ENCODE measurements around the gene EYA3. TPM values are rescaled to one million over a fixed set of nuclear protein-coding genes. Genes with fewer than 3 reads are reported as not detected.

EYA3 gene
- total RNA-seq, 2 donors from 2014 or later: 16.7 to 19.4 TPM

DNA sequence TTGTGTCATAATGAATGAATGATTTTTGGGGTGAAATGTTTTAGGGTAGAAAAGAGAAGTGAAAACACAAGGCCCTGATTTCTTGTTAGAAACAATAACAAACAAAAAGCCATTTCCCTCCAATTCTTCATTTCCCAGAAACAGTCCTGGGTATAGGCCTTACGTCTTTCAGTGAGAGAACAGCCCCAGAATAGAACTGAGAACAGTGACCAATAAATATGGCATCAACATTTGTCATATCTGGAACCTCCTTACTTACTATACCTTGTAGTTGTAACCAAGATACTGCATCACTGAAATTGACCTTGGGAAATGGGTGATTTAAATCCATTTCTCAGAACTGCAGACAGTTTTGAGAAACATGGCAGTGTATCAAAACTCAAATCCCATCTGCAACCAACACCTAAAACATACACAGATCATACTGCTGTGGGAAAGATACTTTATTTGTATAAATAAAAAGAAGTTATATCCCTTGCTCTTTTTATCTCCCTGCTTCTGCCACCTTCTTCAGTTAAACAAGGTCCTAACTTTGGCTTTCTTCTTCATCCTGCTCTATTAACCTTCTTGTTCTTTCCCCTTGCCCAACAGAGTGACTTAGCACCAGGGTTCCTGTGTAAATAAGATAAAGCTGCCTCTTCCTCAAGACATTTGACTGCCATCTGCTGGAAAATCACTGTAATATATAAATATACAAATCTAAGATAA, 109.1 kb downstream of the EYA3 start:
- no peak overlapping the region for H3K4me3 ChIP-seq
- no peaks in the 10 kb centered on the region for H3K9me3 ChIP-seq
- WGBS: 65% methylated on average over 1 of the region's 1 CpG
- no peaks in the 10 kb centered on the region for H3K4me1 ChIP-seq (replicated peaks)
- no peak overlapping the region for H3K27ac ChIP-seq
- H3K27me3 ChIP-seq (replicated peaks; ENCODE audit: insufficient read depth): no peaks in the 10 kb centered on the region
- intact Hi-C loops (cut with DNase I): loop anchor here (5.0 kb wide), 1 partner anchor 122 kb away; no protein-coding TSS in a partner anchor
- no peaks in the 10 kb centered on the region for H3K36me3 ChIP-seq
- DNase-seq (ENCODE audit: low spot score): no peak
- TF ChIP-seq POLR2A (IDR thresholded peaks at IDR 0.05): no peak
- peak; percentile 29 for TF ChIP-seq POLR2AphosphoS5 (IDR thresholded peaks at IDR 0.05)
- TF ChIP-seq, protein P1, sequence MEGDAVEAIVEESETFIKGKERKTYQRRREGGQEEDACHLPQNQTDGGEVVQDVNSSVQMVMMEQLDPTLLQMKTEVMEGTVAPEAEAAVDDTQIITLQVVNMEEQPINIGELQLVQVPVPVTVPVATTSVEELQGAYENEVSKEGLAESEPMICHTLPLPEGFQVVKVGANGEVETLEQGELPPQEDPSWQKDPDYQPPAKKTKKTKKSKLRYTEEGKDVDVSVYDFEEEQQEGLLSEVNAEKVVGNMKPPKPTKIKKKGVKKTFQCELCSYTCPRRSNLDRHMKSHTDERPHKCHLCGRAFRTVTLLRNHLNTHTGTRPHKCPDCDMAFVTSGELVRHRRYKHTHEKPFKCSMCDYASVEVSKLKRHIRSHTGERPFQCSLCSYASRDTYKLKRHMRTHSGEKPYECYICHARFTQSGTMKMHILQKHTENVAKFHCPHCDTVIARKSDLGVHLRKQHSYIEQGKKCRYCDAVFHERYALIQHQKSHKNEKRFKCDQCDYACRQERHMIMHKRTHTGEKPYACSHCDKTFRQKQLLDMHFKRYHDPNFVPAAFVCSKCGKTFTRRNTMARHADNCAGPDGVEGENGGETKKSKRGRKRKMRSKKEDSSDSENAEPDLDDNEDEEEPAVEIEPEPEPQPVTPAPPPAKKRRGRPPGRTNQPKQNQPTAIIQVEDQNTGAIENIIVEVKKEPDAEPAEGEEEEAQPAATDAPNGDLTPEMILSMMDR (IDR thresholded peaks at IDR 0.05): peak in 3 of 4 experiments; percentile 62 to 75 (median 73)

DNA sequence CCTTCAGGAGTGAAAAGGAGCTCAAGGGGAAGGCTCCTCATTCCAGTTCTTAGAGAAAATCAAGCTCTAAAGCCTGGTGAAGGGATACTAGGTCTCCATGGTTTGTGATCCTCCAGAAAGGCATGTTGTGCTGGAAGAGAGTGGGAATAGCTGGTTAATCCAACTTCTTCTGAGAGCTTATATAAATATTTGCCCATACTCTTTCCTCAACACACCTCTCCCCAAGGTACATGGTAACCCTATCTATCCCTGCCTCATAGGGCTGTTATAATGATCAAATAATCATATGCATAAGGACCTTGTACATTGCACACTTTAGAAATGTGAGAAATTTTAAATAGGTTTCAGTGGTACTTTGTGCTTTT, 114.0 kb downstream of the EYA3 start:
- intact Hi-C loops (cut with DNase I): no loop called here
- Histone ChIP-seq H3K36me3 (no peaks in the 10 kb centered on the region), H3K27ac (no peak overlapping the region), H3K27me3 (replicated peaks; ENCODE audit: insufficient read depth) (no peaks in the 10 kb centered on the region), H3K9me3 (no peaks in the 10 kb centered on the region), H3K4me3 (no peak overlapping the region), H3K4me1 (replicated peaks) (peaks cover 13% of the 10 kb centered on the region)
- no peak for DNase-seq (ENCODE audit: low spot score)
- TF ChIP-seq POLR2AphosphoS5 (IDR thresholded peaks at IDR 0.05) (no peak), POLR2A (IDR thresholded peaks at IDR 0.05) (no peak)
- TF ChIP-seq, protein P1 (IDR thresholded peaks at IDR 0.05): no peak

DNA sequence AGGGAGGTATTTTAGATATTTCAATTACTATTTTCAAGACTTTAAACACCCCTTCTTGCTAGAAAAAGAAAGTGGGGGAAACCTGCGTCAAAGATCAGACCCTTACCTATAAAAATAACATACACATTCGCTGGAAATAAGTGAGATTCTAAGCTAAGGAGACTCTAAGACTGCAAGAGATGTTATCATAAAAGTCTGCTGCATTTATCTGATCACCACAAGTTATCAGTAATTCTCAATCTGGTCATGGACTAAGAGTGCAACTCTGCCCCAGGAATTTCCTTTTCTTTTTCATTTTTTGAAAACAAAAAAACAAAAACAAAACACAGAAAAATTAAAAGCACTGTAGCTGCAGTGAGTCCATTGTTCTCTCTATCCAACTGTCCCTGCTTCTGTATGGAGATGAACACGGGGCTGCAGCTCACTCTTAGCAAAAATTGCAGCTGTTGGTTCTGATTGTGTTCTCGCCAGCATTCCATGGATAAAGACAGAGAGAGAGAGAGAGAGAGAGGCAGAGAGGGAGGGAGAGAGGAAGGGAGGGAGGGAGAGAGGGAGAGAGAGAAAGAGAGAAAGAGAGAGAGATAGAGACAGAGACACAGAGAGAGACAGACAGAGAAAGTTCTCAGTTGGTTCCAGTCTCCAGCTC, 114.5 kb downstream of the EYA3 start:
- Histone ChIP-seq H3K36me3 (no peaks in the 10 kb centered on the region), H3K27ac (no peak overlapping the region), H3K27me3 (replicated peaks; ENCODE audit: insufficient read depth) (no peaks in the 10 kb centered on the region), H3K9me3 (no peaks in the 10 kb centered on the region), H3K4me1 (replicated peaks) (peaks cover 14% of the 10 kb centered on the region), H3K4me3 (no peak overlapping the region)
- WGBS: 78% methylated on average over 4 of the region's 4 CpGs
- no peak for DNase-seq (ENCODE audit: low spot score)
- intact Hi-C loops (cut with DNase I): no loop called here
- TF ChIP-seq, protein P1 (IDR thresholded peaks at IDR 0.05): no peak
- TF ChIP-seq POLR2A (IDR thresholded peaks at IDR 0.05) (no peak), POLR2AphosphoS5 (IDR thresholded peaks at IDR 0.05) (no peak)

DNA sequence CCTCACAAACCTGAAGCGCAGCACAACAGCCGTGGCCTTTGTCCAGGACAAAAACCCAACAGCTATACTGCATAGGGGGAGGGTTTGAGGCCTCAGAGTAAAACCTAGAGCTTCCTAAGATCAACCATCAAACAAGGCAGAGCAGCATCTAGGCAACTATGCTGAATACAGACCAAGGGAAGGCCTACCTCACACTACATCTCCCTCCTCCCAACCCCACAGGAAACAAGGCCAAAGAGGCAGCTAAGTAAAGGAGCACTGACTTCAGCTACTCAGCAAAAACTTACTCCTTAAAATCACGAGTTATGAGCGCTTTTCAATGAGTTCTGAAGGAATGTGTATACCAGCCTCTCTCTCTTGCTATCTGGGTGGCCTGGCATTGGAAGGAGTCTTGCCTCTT, 116.3 kb downstream of the EYA3 start:
- no peak for TF ChIP-seq POLR2A (IDR thresholded peaks at IDR 0.05)
- TF ChIP-seq POLR2AphosphoS5 (IDR thresholded peaks at IDR 0.05): no peak
- TF ChIP-seq, protein P1 (IDR thresholded peaks at IDR 0.05): no peak
- Histone ChIP-seq H3K36me3 (no peaks in the 10 kb centered on the region), H3K9me3 (no peaks in the 10 kb centered on the region), H3K27me3 (replicated peaks; ENCODE audit: insufficient read depth) (no peaks in the 10 kb centered on the region), H3K27ac (peak overlapping the region; percentile 39 to 47), H3K4me1 (replicated peaks) (peaks cover 22% of the 10 kb centered on the region), H3K4me3 (no peak overlapping the region)
- WGBS: 63% methylated on average over 4 of the region's 4 CpGs
- intact Hi-C loops (cut with DNase I): no loop called here
- no peak for DNase-seq (ENCODE audit: low spot score)

DNA sequence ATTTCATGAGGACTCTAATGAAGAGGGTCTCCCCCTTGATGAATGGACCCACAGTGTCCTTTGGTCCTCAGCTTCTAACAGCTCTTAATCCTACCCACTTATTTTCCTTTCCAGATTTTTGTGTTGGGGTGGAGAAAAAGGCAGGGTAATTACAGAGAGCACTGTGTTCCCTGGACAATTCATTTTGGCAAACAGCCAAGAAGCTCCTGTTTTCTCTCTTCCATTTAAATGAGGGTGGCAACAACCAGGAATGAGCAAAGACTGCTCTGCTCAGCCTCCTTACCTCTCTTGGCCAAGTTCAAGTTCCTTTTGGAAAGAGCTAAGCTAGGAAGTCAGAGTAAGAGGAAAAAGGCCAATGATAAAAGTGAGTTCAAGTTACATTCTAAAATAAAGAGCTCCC, 116.7 kb downstream of the EYA3 start:
- TF ChIP-seq, protein P1 (IDR thresholded peaks at IDR 0.05): no peak
- TF ChIP-seq POLR2A (IDR thresholded peaks at IDR 0.05): no peak
- peak; percentile 59 for TF ChIP-seq POLR2AphosphoS5 (IDR thresholded peaks at IDR 0.05)
- Histone ChIP-seq H3K36me3 (peaks cover 3% of the 10 kb centered on the region in 2 donors), H3K27ac (peak overlapping the region; percentile 39 to 47), H3K27me3 (replicated peaks; ENCODE audit: insufficient read depth) (no peaks in the 10 kb centered on the region), H3K4me3 (no peak overlapping the region), H3K4me1 (replicated peaks) (peaks cover 22% of the 10 kb centered on the region), H3K9me3 (no peaks in the 10 kb centered on the region)
- DNase-seq (ENCODE audit: low spot score): peak; percentile 49
- intact Hi-C loops (cut with DNase I): no loop called here
